ENCODE results near the gene TLNRD1.

GRCh38 chr15:81046290-81046689 lies 45.6 kb downstream of the TLNRD1 start:
- TF ChIP-seq CTCF (IDR thresholded peaks at IDR 0.05 in 4 of 5, conservative IDR thresholded peaks at IDR 0.05 in 1 of 5), result no peak
- TF ChIP-seq POLR2A (IDR thresholded peaks at IDR 0.05), result no peak

All from gastrocnemius medialis (tissue), 4 donors.